ENCODE data around the gene MCC.

The MCC gene

GRCh38 chr5:113371721-113372196 lies 116.5 kb downstream of the MCC start:
- TF ChIP-seq ZFX (IDR thresholded peaks at IDR 0.05; ENCODE audit: borderline replicate concordance) = no peak
- TF ChIP-seq CTCF (IDR thresholded peaks at IDR 0.05) = no peak
- H3K27ac ChIP-seq = no peak overlapping the region

GRCh38 chr5:113367586-113367985 lies 120.7 kb downstream of the MCC start:
- TF ChIP-seq CTCF (IDR thresholded peaks at IDR 0.05) = no peak
- TF ChIP-seq ZFX (IDR thresholded peaks at IDR 0.05; ENCODE audit: borderline replicate concordance) = no peak
- no peak overlapping the region for H3K27ac ChIP-seq

- no peak for TF ChIP-seq ZFX (IDR thresholded peaks at IDR 0.05; ENCODE audit: borderline replicate concordance)
- no peak for TF ChIP-seq CTCF (IDR thresholded peaks at IDR 0.05)
- no peak overlapping the region for H3K27ac ChIP-seq
Measured at GRCh38 chr5:113364466-113364865, 123.8 kb downstream of the MCC start.

GRCh38 chr5:113361701-113362100 lies 126.6 kb downstream of the MCC start:
- no peak overlapping the region for H3K27ac ChIP-seq
- TF ChIP-seq CTCF (IDR thresholded peaks at IDR 0.05) (no peak), ZFX (IDR thresholded peaks at IDR 0.05; ENCODE audit: borderline replicate concordance) (no peak)

- TF ChIP-seq ZFX (IDR thresholded peaks at IDR 0.05; ENCODE audit: borderline replicate concordance) = no peak
- TF ChIP-seq CTCF (IDR thresholded peaks at IDR 0.05) = no peak
Measured at GRCh38 chr5:113359419-113359818, 128.8 kb downstream of the MCC start.

GRCh38 chr5:113358696-113359095 lies 129.6 kb downstream of the MCC start:
- H3K27ac ChIP-seq = no peak overlapping the region
- TF ChIP-seq ZFX (IDR thresholded peaks at IDR 0.05; ENCODE audit: borderline replicate concordance) = no peak
- no peak for TF ChIP-seq CTCF (IDR thresholded peaks at IDR 0.05)

More at GRCh38 chr5:113359419-113359818, 128.8 kb downstream of the MCC start:
- H3K27ac ChIP-seq = no peak overlapping the region

GRCh38 chr5:113357696-113358476 lies 130.4 kb downstream of the MCC start:
- TF ChIP-seq ZFX (IDR thresholded peaks at IDR 0.05; ENCODE audit: borderline replicate concordance) = no peak
- TF ChIP-seq CTCF (IDR thresholded peaks at IDR 0.05) = no peak
- no peak overlapping the region for H3K27ac ChIP-seq
